H9 (cell line): ENCODE measurements around the gene MFSD1. TPM values are rescaled to one million over a fixed set of nuclear protein-coding genes. Genes with fewer than 3 reads are reported as not detected.

Experiments used
- DNase-seq: peaks from one replicate; pipeline ENCODE4 v3.0.0-alpha.2; 2017
- H2AFZ ChIP-seq: one replicate; pipeline ENCODE4 v1.6.1; 2013; ENCODE audit warnings: mild to moderate bottlenecking, low read length, control low read depth, moderate library complexity
- H2AK5ac ChIP-seq: 2 replicates; pipeline ENCODE4 v1.6.1; 2013; ENCODE audit warnings: low read length, control low read depth, mixed read lengths; ENCODE audit not compliant: insufficient read length
- H2BK120ac ChIP-seq: one replicate; pipeline ENCODE4 v1.6.1; 2013; ENCODE audit warnings: low read depth, mild to moderate bottlenecking, low read length, control low read depth, inconsistent platforms; ENCODE audit not compliant: poor library complexity, severe bottlenecking
- H2BK12ac ChIP-seq: 2 replicates; pipeline ENCODE4 v1.6.1; 2013; ENCODE audit warnings: low read length, control low read depth, mixed read lengths, low read depth; ENCODE audit not compliant: insufficient read length
- H2BK15ac ChIP-seq: 2 replicates; pipeline ENCODE4 v1.6.1; 2013; ENCODE audit warnings: low read depth, low read length, control low read depth
- H2BK20ac ChIP-seq: one replicate; pipeline ENCODE4 v1.6.1; 2013; ENCODE audit warnings: low read depth, mild to moderate bottlenecking, low read length, control low read depth, inconsistent platforms; ENCODE audit not compliant: poor library complexity, severe bottlenecking
- H2BK5ac ChIP-seq: 2 replicates; pipeline ENCODE4 v1.6.1; 2013; ENCODE audit warnings: low read length, control low read depth, mixed read lengths; ENCODE audit not compliant: insufficient read length
- H3K14ac ChIP-seq: 2 replicates; pipeline ENCODE4 v1.6.1; 2013; ENCODE audit warnings: low read length, control low read depth; ENCODE audit not compliant: insufficient read depth
- H3K18ac ChIP-seq: 2 replicates; pipeline ENCODE4 v1.6.1; 2013; ENCODE audit warnings: low read depth, mild to moderate bottlenecking, mixed read lengths, low read length, control low read depth; ENCODE audit not compliant: insufficient read length
- H3K23ac ChIP-seq: 2 replicates; pipeline ENCODE4 v1.6.1; 2013; ENCODE audit warnings: low read length, control low read depth, mixed read lengths, low read depth; ENCODE audit not compliant: insufficient read length
- H3K23me2 ChIP-seq: 2 replicates; pipeline ENCODE4 v1.6.1; 2013; ENCODE audit warnings: low read depth, mild to moderate bottlenecking, mixed read lengths, low read length, control low read depth; ENCODE audit not compliant: insufficient read length, poor library complexity, severe bottlenecking
- H3K27ac ChIP-seq: 2 replicates; pipeline ENCODE4 v1.5.1; 2013; ENCODE audit warnings: low read length, control low read depth, mixed read lengths, low read depth; ENCODE audit not compliant: insufficient read length
- H3K27me3 ChIP-seq: 2 replicates; pipeline ENCODE4 v1.6.1; 2013; ENCODE audit warnings: low read length, control low read depth, inconsistent platforms; ENCODE audit not compliant: insufficient read depth
- H3K4ac ChIP-seq: 2 replicates; pipeline ENCODE4 v1.6.1; 2013; ENCODE audit warnings: low read depth, mild to moderate bottlenecking, control low read depth, inconsistent platforms, low read length, moderate library complexity
- H3K4me1 ChIP-seq: 2 replicates; pipeline ENCODE4 v1.6.1; 2013; ENCODE audit warnings: low read length, control low read depth, inconsistent platforms; ENCODE audit not compliant: insufficient read depth
- H3K4me2 ChIP-seq: 2 replicates; pipeline ENCODE4 v1.6.1; 2013; ENCODE audit warnings: low read length, control low read depth, mixed read lengths; ENCODE audit not compliant: insufficient read length, insufficient read depth
- H3K56ac ChIP-seq: 2 replicates; pipeline ENCODE4 v1.6.1; 2013; ENCODE audit warnings: low read depth, mild to moderate bottlenecking, mixed read lengths, low read length, control low read depth; ENCODE audit not compliant: insufficient read length
- H3K79me1 ChIP-seq: 2 replicates; pipeline ENCODE4 v1.6.1; 2013; ENCODE audit warnings: low read depth, mild to moderate bottlenecking, moderate library complexity, low read length, control low read depth, inconsistent platforms; ENCODE audit not compliant: insufficient read depth, poor library complexity, severe bottlenecking
- H3K79me2 ChIP-seq: 2 replicates; pipeline ENCODE4 v1.6.1; 2013; ENCODE audit warnings: low read length, control low read depth, inconsistent platforms; ENCODE audit not compliant: insufficient read depth
- H3K9ac ChIP-seq: 2 replicates; pipeline ENCODE4 v1.6.1; 2013; ENCODE audit warnings: low read length, control low read depth, mixed read lengths; ENCODE audit not compliant: insufficient read length; ENCODE audit errors: extremely low read depth
- H3K9me3 ChIP-seq: one replicate; pipeline ENCODE4 v1.6.1; 2013; ENCODE audit warnings: low read depth, low read length, inconsistent platforms; ENCODE audit not compliant: control insufficient read depth
- H3T11ph ChIP-seq: one replicate; pipeline ENCODE4 v1.6.1; 2013; ENCODE audit warnings: mild to moderate bottlenecking, low read length, control low read depth, inconsistent platforms
- H4K20me1 ChIP-seq: one replicate; pipeline ENCODE4 v1.6.1; 2013; ENCODE audit not compliant: control insufficient read depth, insufficient read length, insufficient read depth
- H4K5ac ChIP-seq: 2 replicates; pipeline ENCODE4 v1.6.1; 2013; ENCODE audit warnings: low read depth, mild to moderate bottlenecking, mixed read lengths, low read length, control low read depth; ENCODE audit not compliant: insufficient read length
- H4K8ac ChIP-seq: replicated peaks from 2 replicates; pipeline ENCODE4 v1.6.1; 2013; ENCODE audit warnings: low read length, control low read depth, mixed read lengths, low read depth; ENCODE audit not compliant: insufficient read length
- H4K91ac ChIP-seq: 2 replicates; pipeline ENCODE4 v1.6.1; 2013; ENCODE audit warnings: low read depth, mild to moderate bottlenecking, moderate library complexity, mixed read lengths, low read length, control low read depth; ENCODE audit not compliant: insufficient read length
- H3K27ac Mint-ChIP-seq, 3 experiments: 2 replicates in 2 of 3; 3 replicates in 1 of 3; pipeline ENCODE4 v1.8.0; 2020 to 2021; ENCODE audit warnings: mixed read lengths in 3 of 3, mild to moderate bottlenecking in 1 of 3, moderate library complexity in 1 of 3
- H3K27me3 Mint-ChIP-seq: 2 replicates; pipeline ENCODE4 v1.8.0; 2021; ENCODE audit warnings: low read depth, mild to moderate bottlenecking, moderate library complexity, mixed read lengths
- H3K36me3 Mint-ChIP-seq, 3 experiments: 2 replicates in 2 of 3; 3 replicates in 1 of 3; pipeline ENCODE4 v1.8.0; 2020 to 2021; ENCODE audit warnings: low read depth in 3 of 3, mixed read lengths in 3 of 3; ENCODE audit not compliant: insufficient read depth in 1 of 3
- H3K4me1 Mint-ChIP-seq, 2 experiments: 2 replicates each; pipeline ENCODE4 v1.8.0; 2020; ENCODE audit warnings: mixed read lengths in 2 of 2
- H3K4me3 Mint-ChIP-seq, 2 experiments: 2 replicates in 1 of 2; 3 replicates in 1 of 2; pipeline ENCODE4 v1.8.0; 2020 to 2021; ENCODE audit warnings: mild to moderate bottlenecking in 2 of 2, mixed read lengths in 2 of 2, moderate library complexity in 1 of 2
- H3K9me3 Mint-ChIP-seq, 2 experiments: 2 replicates in 1 of 2; 3 replicates in 1 of 2; pipeline ENCODE4 v1.8.0; 2020; ENCODE audit warnings: mild to moderate bottlenecking in 2 of 2, mixed read lengths in 2 of 2, moderate library complexity in 1 of 2
- WGBS: extraction: QIAGEN DNeasy Blood & Tissue Kit; methylation state at CpG from one replicate; pipeline ENCODE4 v1.1.7; 2013; ENCODE audit warnings: missing lambda C conversion rate, low lambda C conversion rate, mixed read lengths; ENCODE audit not compliant: insufficient read length; ENCODE audit errors: extremely low coverage; 5-methylcytosine and 5-hydroxymethylcytosine counted together
- total RNA-seq: library from RNA; stranded (reverse); gene quantifications from 2 replicates; pipeline ENCODE4 v1.2.1, GENCODE V29; 2021
- TF ChIP-seq, protein P1 (sequence below): fragments of 200-600 bp; sonication (generic); conservative IDR thresholded peaks from 3 replicates; pipeline ENCODE4 v1.8.0; 2021; ENCODE audit warnings: antibody characterized with exemption, mild to moderate bottlenecking

The MFSD1 gene
- total RNA-seq, 1 experiment from 2014 or later = 9.5 TPM

DNA sequence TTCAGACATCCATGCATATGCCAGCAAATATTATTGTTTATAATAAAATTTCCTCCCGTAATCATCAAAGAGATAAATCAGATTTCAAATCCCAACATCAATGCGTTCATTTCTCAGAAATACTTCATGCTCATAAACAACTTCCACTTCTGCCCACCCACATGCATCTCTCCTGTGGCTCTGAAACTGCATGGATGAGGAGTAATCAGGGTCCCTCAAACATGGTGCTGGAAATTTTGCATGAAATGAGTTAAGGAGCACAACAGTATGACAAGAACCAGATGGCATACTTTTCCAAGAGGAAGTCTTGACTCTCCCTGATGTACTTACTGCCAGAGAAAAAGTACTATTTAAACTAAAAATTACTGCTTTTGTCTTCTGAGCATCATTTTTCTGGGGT lies 26.9 kb upstream of the MFSD1 start:
- no peaks in the 10 kb centered on the region; the same call in 1 of the 2 replicates for H3K27me3 Mint-ChIP-seq
- Histone ChIP-seq H4K5ac (no peak overlapping the region), H3K23me2 (no peaks in the 10 kb centered on the region), H3K23ac (no peak overlapping the region), H3K14ac (no peak overlapping the region), H4K8ac (no peak overlapping the region), H3K18ac (no peak overlapping the region), H3K79me2 (no peaks in the 10 kb centered on the region), H2BK12ac (no peak overlapping the region), H2AFZ (no peak overlapping the region), H3K9me3 (no peaks in the 10 kb centered on the region), H4K20me1 (no peaks in the 10 kb centered on the region), H3K27ac (no peak overlapping the region), H4K91ac (no peak overlapping the region), H3K9ac (no peak overlapping the region), H2BK20ac (no peak overlapping the region), H3K4me2 (no peak overlapping the region), H3T11ph (no peak overlapping the region), H2BK120ac (no peak overlapping the region), H3K79me1 (no peaks in the 10 kb centered on the region), H3K27me3 (no peaks in the 10 kb centered on the region), H3K56ac (no peak overlapping the region), H2AK5ac (no peak overlapping the region), H3K4ac (no peak overlapping the region), H2BK15ac (no peak overlapping the region), H2BK5ac (no peak overlapping the region), H3K4me1 (no peaks in the 10 kb centered on the region)
- no peak overlapping the region for H3K4me3 Mint-ChIP-seq
- no peaks in the 10 kb centered on the region for H3K9me3 Mint-ChIP-seq
- TF ChIP-seq, protein P1, sequence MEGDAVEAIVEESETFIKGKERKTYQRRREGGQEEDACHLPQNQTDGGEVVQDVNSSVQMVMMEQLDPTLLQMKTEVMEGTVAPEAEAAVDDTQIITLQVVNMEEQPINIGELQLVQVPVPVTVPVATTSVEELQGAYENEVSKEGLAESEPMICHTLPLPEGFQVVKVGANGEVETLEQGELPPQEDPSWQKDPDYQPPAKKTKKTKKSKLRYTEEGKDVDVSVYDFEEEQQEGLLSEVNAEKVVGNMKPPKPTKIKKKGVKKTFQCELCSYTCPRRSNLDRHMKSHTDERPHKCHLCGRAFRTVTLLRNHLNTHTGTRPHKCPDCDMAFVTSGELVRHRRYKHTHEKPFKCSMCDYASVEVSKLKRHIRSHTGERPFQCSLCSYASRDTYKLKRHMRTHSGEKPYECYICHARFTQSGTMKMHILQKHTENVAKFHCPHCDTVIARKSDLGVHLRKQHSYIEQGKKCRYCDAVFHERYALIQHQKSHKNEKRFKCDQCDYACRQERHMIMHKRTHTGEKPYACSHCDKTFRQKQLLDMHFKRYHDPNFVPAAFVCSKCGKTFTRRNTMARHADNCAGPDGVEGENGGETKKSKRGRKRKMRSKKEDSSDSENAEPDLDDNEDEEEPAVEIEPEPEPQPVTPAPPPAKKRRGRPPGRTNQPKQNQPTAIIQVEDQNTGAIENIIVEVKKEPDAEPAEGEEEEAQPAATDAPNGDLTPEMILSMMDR = no peak
- no CpG with 5 or more reads among the region's 2 CpGs for WGBS
- no peaks in the 10 kb centered on the region for H3K36me3 Mint-ChIP-seq
- peaks cover 8 to 9% of the 10 kb centered on the region in 2 experiments; a peak in 3 of 4 replicates for H3K4me1 Mint-ChIP-seq
- H3K27ac Mint-ChIP-seq = no peak overlapping the region
- DNase-seq = no peak
